A549 (cell line): ENCODE measurements around the gene RNF14.

Experiments used
- BHLHE40 ChIP-seq: IDR thresholded peaks from 2 replicates; pipeline ENCODE4 v1.6.1; 2012; ENCODE audit warnings: low read depth, low read length, inconsistent platforms
- CBX2 ChIP-seq: fragments of 200-600 bp; sonication (generic); IDR thresholded peaks from 2 replicates; pipeline ENCODE4 v1.6.1; 2016; ENCODE audit warnings: low read depth, mild to moderate bottlenecking, borderline replicate concordance
- HDAC2 ChIP-seq: fragments of 200-600 bp; sonication (generic); IDR thresholded peaks from 2 replicates; pipeline ENCODE4 v1.6.1; 2016
- JUNB ChIP-seq: fragments of >200 bp; sonication (Bioruptor Twin); formaldehyde crosslinking; IDR thresholded peaks from 2 replicates; pipeline ENCODE4 v1.6.1; 2016
- KDM5A ChIP-seq: fragments of 200-600 bp; sonication (generic); IDR thresholded peaks from 2 replicates; pipeline ENCODE4 v1.6.1; 2016; ENCODE audit warnings: antibody characterized with exemption, mild to moderate bottlenecking
- POLR2A ChIP-seq: IDR thresholded peaks from 2 replicates; pipeline ENCODE4 v1.6.1; 2012; ENCODE audit warnings: mild to moderate bottlenecking, low read length
- RFX5 ChIP-seq: fragments of 450-650 bp; IDR thresholded peaks from 2 replicates; pipeline ENCODE4 v1.7.1; 2014; ENCODE audit warnings: antibody characterized with exemption, mild to moderate bottlenecking, moderate library complexity
- TP53 ChIP-seq: fragments of 250-450 bp; sonication (Bioruptor Pico); IDR thresholded peaks from 2 replicates; pipeline ENCODE4 v1.5.0; 2021; ENCODE audit warnings: mild to moderate bottlenecking, moderate library complexity
- TF ChIP-seq, protein P1 (sequence below): IDR thresholded peaks from 2 replicates; pipeline ENCODE4 v1.6.1; 2012
- TF ChIP-seq, protein P2 (sequence below): IDR thresholded peaks from 2 replicates; pipeline ENCODE4 v1.6.1; 2012
- TF ChIP-seq, protein P3 (sequence below): fragments of >200 bp; sonication (Bioruptor Twin); formaldehyde crosslinking; IDR thresholded peaks from 3 replicates; pipeline ENCODE4 v1.5.1; 2016
- TF ChIP-seq, protein P4 (sequence below): fragments of 450-650 bp; IDR thresholded peaks from 2 replicates; pipeline ENCODE4 v1.6.1; 2014; ENCODE audit warnings: antibody characterized with exemption

DNA sequence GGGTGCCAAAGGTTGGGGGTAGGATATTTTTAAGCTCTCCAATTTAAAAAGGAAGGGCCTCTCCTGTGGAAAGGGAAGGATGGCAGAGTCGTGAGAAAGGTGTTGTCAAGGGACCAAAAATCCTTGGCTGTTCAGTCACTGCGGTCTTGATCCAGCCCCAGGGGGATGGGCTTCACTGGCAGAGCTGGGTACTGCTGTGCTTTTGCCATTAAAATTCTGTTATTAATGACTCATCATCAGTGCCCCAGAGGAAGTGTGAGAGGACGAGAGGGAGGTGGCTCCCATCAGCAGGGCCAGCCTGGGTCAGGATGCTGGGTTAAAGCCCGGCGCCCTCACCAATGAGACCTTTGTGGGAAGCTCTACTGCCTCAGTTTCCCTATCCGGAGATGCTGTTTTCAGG lies 27.6 kb upstream of the RNF14 start:
- TF ChIP-seq, protein P1, sequence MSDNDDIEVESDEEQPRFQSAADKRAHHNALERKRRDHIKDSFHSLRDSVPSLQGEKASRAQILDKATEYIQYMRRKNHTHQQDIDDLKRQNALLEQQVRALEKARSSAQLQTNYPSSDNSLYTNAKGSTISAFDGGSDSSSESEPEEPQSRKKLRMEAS, result no peak
- TF ChIP-seq KDM5A, result no peak
- TF ChIP-seq, protein P2, sequence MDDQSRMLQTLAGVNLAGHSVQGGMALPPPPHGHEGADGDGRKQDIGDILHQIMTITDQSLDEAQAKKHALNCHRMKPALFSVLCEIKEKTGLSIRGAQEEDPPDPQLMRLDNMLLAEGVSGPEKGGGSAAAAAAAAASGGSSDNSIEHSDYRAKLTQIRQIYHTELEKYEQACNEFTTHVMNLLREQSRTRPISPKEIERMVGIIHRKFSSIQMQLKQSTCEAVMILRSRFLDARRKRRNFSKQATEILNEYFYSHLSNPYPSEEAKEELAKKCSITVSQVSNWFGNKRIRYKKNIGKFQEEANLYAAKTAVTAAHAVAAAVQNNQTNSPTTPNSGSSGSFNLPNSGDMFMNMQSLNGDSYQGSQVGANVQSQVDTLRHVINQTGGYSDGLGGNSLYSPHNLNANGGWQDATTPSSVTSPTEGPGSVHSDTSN, result no peak
- TF ChIP-seq CBX2, result no peak
- no peak for TF ChIP-seq TP53 (CRISPR knock-in tag)
- TF ChIP-seq POLR2A, result no peak
- TF ChIP-seq, protein P3, sequence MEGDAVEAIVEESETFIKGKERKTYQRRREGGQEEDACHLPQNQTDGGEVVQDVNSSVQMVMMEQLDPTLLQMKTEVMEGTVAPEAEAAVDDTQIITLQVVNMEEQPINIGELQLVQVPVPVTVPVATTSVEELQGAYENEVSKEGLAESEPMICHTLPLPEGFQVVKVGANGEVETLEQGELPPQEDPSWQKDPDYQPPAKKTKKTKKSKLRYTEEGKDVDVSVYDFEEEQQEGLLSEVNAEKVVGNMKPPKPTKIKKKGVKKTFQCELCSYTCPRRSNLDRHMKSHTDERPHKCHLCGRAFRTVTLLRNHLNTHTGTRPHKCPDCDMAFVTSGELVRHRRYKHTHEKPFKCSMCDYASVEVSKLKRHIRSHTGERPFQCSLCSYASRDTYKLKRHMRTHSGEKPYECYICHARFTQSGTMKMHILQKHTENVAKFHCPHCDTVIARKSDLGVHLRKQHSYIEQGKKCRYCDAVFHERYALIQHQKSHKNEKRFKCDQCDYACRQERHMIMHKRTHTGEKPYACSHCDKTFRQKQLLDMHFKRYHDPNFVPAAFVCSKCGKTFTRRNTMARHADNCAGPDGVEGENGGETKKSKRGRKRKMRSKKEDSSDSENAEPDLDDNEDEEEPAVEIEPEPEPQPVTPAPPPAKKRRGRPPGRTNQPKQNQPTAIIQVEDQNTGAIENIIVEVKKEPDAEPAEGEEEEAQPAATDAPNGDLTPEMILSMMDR, result no peak
- TF ChIP-seq, protein P4, sequence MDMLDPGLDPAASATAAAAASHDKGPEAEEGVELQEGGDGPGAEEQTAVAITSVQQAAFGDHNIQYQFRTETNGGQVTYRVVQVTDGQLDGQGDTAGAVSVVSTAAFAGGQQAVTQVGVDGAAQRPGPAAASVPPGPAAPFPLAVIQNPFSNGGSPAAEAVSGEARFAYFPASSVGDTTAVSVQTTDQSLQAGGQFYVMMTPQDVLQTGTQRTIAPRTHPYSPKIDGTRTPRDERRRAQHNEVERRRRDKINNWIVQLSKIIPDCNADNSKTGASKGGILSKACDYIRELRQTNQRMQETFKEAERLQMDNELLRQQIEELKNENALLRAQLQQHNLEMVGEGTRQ, result no peak
- no peak for TF ChIP-seq JUNB
- TF ChIP-seq HDAC2, result no peak
- TF ChIP-seq RFX5, result no peak
- no peak for TF ChIP-seq BHLHE40
